Right renal pelvis (tissue), 4 donors: ENCODE results near the gene LAMTOR4. TPM values are rescaled to one million over a fixed set of nuclear protein-coding genes. Genes with fewer than 3 reads are reported as not detected.

ENCODE experiments used
- DNase-seq, 4 donors: peaks; one replicate each; pipeline ENCODE4 v3.0.0-alpha.2; 2013; ENCODE audit warnings: low read depth in 4 of 4, low spot score in 3 of 4, missing footprints in 1 of 4
- polyA plus RNA-seq, 4 donors: library from polyadenylated mRNA; unstranded; fragments of 120-200 nt; gene quantifications; one replicate each; pipeline ENCODE4 v1.2.1, GENCODE V29; 2013; ENCODE audit not compliant: insufficient read length in 4 of 4

The LAMTOR4 gene
- polyA plus RNA-seq, 4 donors, result 90.5 to 126 (median 97.4) TPM

DNA sequence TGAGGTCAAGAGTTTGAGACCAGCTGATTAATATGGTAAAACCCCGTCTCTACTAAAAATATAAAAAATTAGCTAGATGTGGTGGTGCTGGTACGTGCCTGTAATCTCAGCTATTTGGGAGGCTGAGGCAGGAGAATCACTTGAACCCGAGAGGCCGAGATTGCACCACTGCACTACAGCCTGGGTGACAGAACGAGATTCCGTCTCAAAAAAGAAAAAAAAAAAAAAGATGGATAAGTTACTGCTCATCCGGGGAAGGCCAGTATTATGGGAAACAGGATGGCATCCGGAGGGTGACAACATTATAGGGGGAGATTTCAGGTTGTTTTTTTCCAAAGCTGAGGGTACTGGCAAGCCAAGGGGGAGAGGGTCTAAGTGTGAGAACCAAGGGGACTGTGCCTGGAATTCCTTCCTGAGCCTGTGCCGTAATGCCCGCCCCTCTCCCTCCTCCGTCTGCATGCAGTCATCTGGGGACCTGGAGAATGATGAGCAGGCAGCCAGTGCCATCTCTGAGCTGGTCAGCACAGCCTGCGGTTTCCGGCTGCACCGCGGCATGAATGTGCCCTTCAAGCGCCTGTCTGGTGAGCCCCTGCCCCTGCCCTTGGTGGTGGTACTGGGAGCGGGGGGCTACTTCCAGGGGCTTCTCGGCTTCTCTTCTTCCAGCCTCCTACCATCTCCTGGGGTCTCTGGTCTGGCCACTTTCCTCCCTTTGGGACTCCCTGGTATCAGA is 4.4 kb downstream of the LAMTOR4 start:
- no peak for DNase-seq

DNA sequence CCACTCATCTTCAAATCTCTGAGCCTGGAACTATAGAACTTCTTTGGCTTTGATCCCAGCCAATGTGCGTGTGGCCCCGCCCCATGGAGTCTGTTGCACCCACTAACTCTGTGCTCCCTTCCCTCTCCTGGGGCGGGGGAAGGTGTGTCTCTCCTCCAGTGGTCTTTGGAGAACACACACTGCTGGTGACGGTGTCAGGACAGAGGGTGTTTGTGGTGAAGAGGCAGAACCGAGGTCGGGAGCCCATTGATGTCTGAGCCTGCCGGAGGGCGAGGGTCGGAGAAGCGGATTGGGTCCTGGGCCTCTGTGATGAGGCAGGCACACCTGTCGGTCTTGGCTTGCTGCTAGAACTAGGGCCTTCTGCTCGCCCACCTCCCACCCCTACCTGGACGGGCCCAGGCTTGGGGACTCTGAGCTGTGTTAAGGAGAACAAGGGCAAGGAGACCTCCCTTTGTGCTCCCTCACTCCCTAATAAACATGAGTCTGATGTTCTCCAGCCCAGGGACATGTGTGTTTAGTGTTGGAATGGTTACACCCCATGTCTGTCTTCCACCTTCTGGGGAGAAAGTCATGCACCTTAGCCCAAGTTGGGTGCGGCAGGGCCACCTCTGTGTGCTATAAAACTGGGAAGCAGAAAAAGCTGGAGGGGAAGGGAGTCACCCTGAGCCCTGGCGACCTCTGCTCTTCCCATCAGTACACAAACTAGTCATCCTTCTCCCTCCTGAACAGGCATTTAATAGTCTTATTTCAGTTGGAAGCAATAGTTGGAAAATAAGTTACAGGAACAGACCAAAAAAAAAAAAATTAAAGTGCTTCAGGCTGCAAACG is 5.2 kb downstream of the LAMTOR4 start:
- DNase-seq, result no peak

DNA sequence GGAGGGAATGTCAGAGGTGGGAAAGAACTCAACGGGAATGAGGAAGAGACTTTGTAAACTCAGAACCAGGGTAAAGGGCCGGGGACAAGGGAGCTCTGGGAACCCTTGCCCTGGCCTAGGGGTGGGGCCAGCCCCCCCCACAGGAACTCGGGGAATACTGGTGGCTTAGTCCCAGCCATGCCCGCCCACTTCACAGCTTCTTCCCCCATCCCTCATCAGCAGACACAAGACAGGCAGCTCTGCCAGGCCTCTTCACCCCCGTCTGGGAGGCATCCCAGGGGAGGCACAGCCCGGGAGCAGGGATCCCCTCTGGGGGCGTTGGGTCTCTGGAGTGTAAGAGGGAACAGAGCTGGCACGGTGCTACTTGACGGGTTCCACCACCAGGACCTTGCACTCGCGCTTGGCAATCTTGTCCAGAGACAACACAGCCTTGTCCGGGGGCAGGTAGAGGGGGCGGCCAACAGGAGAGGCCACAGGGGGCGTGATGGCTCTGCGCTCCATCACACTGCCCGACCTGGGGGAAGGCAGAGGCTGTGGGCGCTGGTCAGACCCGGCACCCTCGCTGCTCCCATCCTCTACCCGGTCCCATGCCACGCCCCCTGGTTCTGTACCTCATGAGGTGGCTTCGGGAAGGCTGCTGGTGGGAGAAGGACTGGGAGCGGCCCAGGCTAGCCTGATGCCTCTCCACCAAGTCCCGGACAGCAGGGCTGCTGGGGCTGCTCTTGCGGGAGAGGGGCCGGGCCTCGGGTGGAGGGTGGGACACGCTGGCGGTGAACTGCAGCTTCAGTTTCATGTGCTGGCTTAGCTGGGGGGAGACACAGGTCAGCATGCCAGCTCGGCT is 6.2 kb downstream of the LAMTOR4 start:
- DNase-seq, result no peak

DNA sequence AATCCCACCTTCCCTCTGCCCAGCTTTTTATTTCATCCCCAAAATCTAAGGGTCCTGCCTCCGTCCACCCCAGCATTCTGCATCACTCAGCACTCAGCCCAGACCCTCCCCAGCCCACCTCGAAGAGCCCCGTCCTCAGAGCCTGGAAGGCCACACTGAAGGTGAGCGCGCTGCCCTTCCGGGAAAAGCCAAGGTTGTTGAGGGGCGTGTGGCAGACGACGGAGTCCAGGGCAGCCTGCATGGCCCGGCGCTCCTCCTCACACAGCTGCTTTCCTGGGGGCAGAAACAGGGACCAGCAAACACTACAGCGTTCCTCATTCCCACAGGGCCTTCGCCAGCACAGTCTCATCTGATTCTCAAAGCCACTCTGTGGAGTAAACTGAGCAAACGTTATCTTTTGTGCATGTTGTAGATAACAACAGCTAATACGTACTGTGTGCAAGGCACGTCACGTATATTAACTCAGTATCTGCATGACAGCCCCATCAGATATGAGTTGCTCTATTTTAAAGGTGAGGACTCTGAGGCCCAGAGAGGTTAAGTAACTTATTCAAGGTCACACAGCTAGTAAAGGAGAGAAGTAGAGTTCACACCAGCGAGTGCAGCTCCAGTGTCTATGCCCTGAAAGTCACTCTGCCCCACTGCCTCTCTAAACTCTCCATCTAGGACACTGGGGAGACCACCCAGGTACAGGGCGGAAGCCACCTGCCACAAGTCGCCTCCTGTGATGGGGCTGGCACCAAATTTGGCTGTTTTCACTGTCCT is 7.0 kb downstream of the LAMTOR4 start:
- DNase-seq, result no peak

DNA sequence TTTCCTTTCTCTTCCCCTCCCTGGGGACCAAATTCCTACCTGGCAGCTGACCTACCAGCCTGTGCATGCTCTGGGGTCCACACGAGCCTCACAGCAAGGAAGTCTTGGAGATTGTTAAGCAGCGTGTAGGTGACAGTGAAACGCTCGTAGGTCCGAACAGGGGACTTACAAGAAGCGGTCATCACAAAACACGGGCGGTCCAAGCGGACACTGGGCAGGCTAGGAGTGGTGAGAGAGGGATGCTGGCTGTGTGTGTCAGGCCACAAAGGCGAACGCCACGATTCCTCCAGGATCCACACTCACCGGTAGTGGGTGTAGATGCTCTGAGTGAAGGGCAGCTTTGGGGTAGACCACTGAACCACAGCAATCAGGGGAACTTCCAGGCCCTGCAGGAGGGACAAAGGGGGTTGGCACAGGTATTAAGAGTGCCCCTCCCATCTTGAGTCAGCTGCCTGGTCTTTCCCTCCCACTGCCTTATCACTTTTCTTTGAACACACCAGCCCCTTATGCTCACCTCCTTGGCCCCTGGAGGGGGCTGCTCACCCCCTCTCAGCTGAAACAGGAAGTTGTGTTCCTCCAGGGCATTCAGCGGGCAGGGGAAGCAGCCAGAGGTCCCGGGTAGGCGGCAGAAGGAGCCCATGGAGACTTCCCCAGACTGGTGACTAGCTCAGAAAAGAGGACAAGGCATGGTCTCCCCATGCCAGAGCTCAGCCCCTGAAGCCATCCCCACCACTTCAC is 7.8 kb downstream of the LAMTOR4 start:
- no peak for DNase-seq

DNA sequence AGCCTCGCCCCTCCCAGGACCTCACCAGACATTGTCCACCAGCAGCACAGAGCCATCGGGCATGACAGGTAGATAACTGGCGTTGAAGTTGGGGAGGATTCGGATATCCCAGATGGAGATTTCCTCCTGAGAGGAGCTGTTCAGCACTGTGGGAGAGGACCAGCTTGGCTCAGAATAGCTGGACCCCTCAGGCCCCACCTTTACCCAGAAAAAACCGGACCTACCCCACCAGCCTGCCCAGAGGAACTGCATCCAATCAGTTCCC is 8.3 kb downstream of the LAMTOR4 start:
- no peak for DNase-seq

DNA sequence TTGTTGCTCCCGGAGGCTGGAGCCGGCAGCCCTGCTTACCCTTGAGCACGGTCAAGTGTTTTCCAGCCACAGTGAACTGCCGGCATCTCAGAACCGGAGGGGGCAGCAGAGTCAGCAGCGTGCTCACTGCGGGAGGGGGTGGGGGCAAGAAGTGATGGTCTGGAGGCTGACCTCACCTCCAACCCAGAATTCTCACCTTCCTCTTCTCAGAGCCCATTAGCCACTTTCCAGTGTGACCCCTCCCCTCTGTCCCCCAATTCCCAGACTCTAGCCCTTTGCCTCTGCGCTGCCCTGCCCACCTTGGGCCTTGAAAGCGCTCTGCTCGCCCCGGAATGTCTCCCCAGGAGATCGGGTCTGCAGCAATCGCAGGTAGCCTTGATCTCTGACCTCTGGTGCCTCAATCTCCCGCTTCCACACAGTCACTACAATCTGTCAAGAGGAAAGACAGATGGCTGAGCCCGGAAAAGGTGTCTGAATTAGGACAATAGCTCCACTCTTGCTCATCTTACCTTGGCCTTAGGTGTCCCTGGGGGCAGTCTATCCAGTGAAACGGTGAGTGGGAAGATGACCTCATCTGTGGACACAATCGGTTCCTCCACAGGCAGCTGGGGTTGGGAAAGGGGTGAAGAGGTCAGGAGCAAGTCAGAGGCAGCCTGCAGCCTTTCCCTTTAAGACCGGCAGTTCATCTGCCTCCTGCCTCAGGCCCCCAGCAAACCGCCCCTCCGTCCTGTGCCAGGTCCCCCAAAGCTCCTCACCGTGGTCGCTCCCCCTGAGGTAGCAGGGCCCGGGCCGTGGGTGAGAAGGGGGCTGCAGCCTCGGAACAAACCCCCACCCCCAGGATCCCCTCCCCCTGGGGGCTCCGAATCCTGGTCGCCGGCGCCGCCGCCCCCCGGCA is 8.9 kb downstream of the LAMTOR4 start:
- DNase-seq, result no peak

DNA sequence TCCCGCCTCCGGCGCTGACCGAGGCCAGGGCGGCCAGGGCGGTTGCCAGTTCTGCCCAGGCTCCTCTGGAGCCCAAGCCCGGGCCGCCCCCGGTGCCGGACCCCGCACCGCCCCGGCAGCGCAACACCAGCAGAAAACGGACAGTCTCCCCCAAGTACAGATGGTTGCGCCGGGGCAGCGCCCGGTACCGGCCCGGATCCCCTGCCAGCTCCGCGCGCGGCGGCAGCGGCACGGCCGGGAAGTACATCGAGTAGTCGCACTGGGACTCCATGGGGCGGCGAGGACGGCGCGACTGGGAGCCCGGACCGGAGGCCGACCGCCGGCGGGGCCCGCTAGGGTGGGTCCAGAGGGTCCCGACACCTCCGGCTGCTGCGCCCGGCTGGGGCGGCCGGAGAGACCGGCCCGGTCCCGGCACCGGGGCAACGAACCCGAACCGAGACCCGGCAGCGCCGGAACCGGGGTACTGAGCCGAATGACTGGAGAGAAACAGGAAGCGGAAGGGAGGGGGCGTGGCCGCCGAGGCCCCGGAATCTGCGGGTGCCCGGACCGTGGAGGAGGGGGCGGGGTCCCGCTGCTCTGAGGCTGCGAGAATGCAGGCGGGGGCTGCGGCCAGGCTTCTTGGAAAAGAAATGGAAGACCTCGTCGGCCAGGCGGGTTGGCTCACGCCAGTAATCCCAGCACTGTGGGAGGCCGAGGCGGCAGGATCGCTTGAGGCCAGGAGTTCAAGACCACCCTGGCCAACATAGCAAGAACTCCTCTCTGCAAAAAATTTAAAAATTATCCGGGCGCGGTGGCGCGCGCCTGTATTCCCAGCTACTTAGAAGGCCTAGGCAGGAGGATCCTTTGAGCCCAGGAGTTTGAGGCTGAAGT is 9.7 kb downstream of the LAMTOR4 start, which contains the start of gene TRAPPC14:
Gene TRAPPC14, minus strand, starts transcription at position 495 of the 870 bp plus-strand sequence. Its CDS starts 224 bp downstream, at position 271.
- DNase-seq, result peak; percentile 80 to 89 (median 86)

DNA sequence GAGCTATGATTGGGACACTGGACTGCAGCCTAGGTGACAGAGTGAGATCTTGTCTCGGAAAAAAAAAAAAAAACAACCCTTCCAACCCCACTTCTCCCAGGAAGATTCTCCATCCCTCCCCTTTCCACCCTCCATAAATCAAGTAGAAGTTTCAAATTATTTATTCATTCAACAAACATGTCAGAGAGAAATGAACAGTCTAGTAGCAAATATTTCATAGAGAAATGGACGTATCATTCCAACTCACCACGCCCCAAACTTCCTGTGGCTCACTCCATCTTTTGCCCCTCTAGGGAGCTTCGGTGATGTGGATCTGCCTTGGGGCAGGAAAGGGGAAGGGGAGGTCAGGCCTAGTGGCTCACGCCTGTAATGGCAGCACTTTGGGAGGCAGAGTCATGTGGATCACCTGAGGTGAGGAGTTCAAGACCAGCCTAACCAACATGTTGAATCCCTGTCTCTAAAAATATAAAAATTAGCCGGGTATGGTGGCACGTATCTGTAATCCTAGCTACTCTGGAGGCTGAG is 10.4 kb downstream of the LAMTOR4 start:
- no peak for DNase-seq

DNA sequence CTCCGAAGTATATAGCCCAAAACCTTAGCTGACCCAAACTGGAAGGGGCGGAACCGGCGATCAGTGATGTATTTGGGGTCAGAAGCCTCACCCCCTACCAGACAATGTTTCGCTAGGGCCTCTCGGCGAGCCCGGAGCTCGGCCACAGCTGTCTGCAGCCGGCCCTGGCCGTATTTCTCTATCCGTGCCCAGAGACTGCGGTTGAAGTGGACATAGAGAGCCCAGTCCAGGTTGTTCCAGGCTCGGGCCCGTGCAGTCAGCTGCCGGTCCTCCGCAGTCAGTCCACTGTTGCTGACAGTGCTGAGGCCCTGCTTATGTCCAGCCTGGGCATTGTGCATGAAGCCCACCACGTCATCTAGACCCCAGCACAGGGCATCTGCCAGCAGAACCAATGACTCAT is 11.3 kb downstream of the LAMTOR4 start:
- DNase-seq, result no peak

DNA sequence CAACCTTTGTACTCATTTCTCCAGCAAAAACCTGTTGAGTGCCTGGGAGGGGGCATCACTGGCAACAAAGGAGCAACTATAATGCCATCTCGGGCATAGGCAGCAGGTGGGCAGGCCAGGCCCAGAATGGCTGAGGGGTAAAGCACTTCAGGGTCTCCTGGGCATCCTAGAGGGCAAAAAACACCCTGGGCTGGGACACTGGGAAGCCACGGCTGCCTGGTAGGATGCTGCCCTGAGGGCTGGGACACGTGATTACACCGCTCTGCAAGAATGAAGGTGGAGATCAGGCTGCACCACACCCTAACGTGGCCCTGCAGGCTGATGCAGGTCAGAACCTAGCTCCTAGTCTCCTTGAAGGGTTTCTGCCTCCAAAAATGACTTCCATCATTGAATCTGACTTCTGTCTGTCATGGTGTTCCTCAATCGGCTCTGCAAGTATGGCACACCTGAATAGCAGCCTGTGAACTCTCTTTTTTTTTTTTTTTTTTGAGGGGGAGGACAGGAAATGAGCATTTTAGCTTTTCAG is 14.4 kb downstream of the LAMTOR4 start:
- DNase-seq, result no peak

DNA sequence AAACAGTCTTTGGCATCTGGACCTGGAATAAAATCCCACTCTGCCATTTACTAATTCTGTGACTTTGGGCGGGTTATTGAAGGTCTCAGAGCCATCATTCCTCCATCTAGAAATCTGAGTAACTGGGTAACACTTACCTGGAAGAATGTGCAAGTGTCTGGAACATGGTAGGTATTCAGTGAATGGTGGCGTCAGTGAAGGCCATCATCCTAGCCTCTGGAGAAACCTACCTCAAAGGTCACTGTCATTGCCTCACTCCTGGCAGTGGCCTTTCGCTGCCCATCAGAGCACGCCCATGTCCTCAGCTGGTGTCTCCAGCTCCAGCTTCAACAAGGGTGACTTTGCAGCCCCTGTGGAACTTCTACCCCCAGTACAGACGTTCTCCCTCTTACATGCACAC is 15.2 kb downstream of the LAMTOR4 start:
- no peak for DNase-seq

DNA sequence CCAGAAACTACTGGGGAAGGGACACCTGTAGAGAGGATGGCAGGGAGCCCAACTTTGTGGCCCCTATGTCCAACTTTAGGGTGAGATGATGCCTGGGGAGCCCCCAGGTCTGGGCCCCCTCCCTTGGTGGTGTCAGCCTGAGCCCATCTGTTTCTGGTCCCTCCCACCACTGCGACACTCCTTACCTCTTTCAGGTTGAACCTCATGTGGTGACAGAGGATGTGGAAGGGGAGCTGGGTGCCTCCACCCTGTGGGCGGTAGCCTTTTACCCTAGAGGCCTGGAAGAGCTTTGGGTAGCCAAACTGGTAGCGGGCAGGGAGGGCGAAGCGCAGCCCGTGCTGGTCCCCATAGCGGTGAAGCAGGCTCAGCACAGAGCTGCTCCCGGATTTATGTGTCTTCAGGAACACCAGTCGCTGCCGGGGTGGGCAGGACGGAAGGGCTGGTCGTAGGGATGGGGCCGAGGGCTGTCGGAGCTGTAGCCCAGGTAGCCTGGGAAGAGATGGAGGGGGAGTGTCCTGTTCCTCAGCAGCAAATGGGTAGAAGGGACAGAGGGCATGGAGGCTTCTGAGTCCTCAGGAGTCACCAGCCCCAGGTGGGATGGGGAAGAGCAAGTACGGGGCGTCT is 17.7 kb downstream of the LAMTOR4 start:
- DNase-seq, result no peak

DNA sequence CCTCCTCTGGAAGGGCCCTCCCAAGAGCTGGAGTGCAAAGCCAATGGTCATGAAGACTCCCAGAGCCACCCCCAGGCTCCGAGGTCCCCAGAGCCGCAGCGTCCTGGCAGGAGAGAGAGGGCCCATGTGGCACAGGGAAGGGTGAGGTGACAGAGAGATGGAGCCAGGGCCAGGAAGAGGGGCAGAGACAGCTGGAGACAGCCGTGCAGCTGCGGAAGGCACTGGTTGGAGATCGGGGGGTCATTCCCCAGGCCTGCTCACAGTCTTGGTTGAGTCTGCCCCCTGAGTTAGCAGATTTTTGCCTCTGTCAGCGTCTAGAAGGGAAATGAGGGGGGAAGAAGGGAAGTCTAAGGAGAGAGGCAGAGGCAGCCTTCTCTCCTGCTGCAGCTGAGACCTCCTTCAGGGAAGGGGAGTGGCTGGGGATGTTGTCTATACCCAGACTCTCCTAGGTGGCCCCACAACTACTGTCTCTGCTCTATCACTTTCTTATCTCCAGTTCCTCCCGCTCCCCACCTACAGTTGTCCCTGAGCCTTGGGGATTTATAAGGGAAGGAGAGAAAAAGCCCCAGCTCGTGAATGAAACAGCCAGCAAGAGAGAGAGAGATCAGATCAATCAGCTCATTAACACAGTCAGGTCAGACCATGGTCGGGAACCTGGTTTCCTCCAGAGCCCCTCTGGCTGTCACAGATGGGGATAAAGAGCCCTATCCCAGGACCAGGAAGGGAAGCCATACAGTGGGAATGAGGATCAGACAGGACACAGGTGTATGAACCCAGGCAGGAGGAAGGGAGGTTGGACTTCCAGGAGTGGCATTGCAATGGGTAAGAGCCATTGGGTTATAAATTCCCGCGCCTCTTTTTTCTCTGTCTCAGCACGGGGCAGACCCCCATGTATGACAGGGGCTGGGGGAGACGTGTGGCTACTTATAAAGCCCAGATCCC is 18.5 kb downstream of the LAMTOR4 start:
- no peak for DNase-seq

DNA sequence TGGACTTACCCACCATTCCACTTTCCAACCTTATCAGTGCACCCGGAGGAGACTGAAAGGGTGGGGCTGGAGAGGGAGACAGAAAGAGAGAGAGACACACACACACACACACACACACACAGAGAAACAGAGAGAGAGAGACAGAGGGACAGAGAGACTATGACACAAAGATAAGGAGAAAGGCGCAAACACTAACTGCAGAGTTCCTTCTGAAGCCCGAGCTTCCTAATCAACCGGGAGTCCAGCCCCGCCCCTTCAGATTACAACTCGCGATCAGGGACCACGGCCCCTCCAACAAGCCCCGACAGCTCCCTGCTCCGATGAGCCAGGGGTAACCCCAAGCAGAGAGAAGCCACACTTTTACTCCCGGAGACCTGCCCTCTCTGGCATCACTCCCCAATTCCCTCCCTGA is 19.2 kb downstream of the LAMTOR4 start:
- DNase-seq, result no peak
